ENCODE measurements around the gene PTGER4.
"Not testable (repeated sequence)": the region's sequence is repeated elsewhere in the genome, so short reads cannot be mapped to it uniquely, and the experiment has no call there.

The PTGER4 gene

GRCh38 chr5:40679913-40680681, at the start of gene PTGER4:
Gene PTGER4 (plus strand): TSS chr5:40679915. CDS start chr5:40680994, 1,079 bp downstream.
- peak; percentile 5 to 12 for ATAC-seq

GRCh38 chr5:40630126-40630525, 49.6 kb upstream of the PTGER4 start:
- no peak for ATAC-seq

- no peak for ATAC-seq
These were observed 48.5 kb upstream of the PTGER4 start for GRCh38 chr5:40631236-40631635.

GRCh38 chr5:40634154-40634553, 45.6 kb upstream of the PTGER4 start:
- ATAC-seq, result no peak

GRCh38 chr5:40634593-40634992, 45.1 kb upstream of the PTGER4 start:
- no peak for ATAC-seq

- ATAC-seq, result not testable (repeated sequence)
These were observed 40.2 kb upstream of the PTGER4 start for GRCh38 chr5:40639531-40639930.

GRCh38 chr5:40646266-40646665, 33.4 kb upstream of the PTGER4 start:
- no peak for ATAC-seq

GRCh38 chr5:40648150-40648549, 31.6 kb upstream of the PTGER4 start:
- ATAC-seq, result no peak

- ATAC-seq, result no peak
These were observed 30.2 kb upstream of the PTGER4 start for GRCh38 chr5:40649463-40650030.

GRCh38 chr5:40651201-40651600, 28.5 kb upstream of the PTGER4 start:
- ATAC-seq, result no peak

- peak in 1 of 2 donors; percentile 34 for ATAC-seq
These were observed 27.1 kb upstream of the PTGER4 start for GRCh38 chr5:40652441-40653220.

- peak in 1 of 2 donors; percentile 14 for ATAC-seq
These were observed 26.3 kb upstream of the PTGER4 start for GRCh38 chr5:40653221-40654022.

- no peak for ATAC-seq
These were observed 25.2 kb upstream of the PTGER4 start for GRCh38 chr5:40654377-40654991.

GRCh38 chr5:40655138-40655537, 24.6 kb upstream of the PTGER4 start:
- peak in 1 of 2 donors; percentile 34 for ATAC-seq

- not testable (repeated sequence) for ATAC-seq
These were observed 23.6 kb upstream of the PTGER4 start for GRCh38 chr5:40656091-40656490.

- ATAC-seq, result no peak
These were observed 22.9 kb upstream of the PTGER4 start for GRCh38 chr5:40656766-40657165.

- ATAC-seq, result no peak
These were observed 19.0 kb upstream of the PTGER4 start for GRCh38 chr5:40660751-40661150.

- ATAC-seq, result no peak
These were observed 13.9 kb upstream of the PTGER4 start for GRCh38 chr5:40665635-40666298.

- no peak for ATAC-seq
These were observed 13.1 kb upstream of the PTGER4 start for GRCh38 chr5:40666657-40667056.

GRCh38 chr5:40667161-40667663, 12.5 kb upstream of the PTGER4 start:
- no peak for ATAC-seq

GRCh38 chr5:40669606-40670390, 9.9 kb upstream of the PTGER4 start:
- ATAC-seq, result peak in 1 of 2 donors; percentile 13

All from activated CD4-positive, CD25-positive, alpha-beta regulatory T cell treated with anti-CD3 and anti-CD28 coated beads, Interleukin-2, amount 50 U/mL, for 24 hours (primary cell).